T-helper 17 cell (primary cell): ENCODE data around the gene HIVEP3. TPM values are rescaled to one million over a fixed set of nuclear protein-coding genes. Genes with fewer than 3 reads are reported as not detected.

ENCODE experiments used
- ATAC-seq: fragments of 150-1000 bp; cut with Tn5 transposase; 2 replicates; pipeline ENCODE4 v1.10.0; 2021; ENCODE audit warnings: mild to moderate bottlenecking, moderate library complexity
- DNase-seq, 3 donors: peaks; one replicate each; pipeline versions ENCODE4 v3.0.0 to v3.0.0-alpha.2; 2020 to 2021
- H3K9me3 ChIP-seq: one replicate; pipeline ENCODE4 v1.7.0; 2013; ENCODE audit warnings: low read length, mild to moderate bottlenecking; ENCODE audit not compliant: control insufficient read depth, poor library complexity, severe bottlenecking
- H3K27ac Mint-ChIP-seq: one replicate; pipeline ENCODE4 v1.8.0; 2022; ENCODE audit warnings: mild to moderate bottlenecking, moderate library complexity, mixed read lengths
- H3K27me3 Mint-ChIP-seq: one replicate; pipeline ENCODE4 v1.8.0; 2022; ENCODE audit warnings: mixed read lengths
- H3K36me3 Mint-ChIP-seq: one replicate; pipeline ENCODE4 v1.8.0; 2022; ENCODE audit warnings: low read depth, mixed read lengths
- H3K4me1 Mint-ChIP-seq: one replicate; pipeline ENCODE4 v1.8.0; 2022; ENCODE audit warnings: mild to moderate bottlenecking, mixed read lengths
- H3K4me3 Mint-ChIP-seq: one replicate; pipeline ENCODE4 v1.8.0; 2022; ENCODE audit warnings: mild to moderate bottlenecking, moderate library complexity, mixed read lengths
- total RNA-seq, 4 donors: library from RNA in 2 of 4; stranded (reverse) in 2 of 4; gene quantifications; one replicate each; pipeline ENCODE4 v1.2.3 and lab custom pipeline; 2022 to 2026

The HIVEP3 gene
- total RNA-seq, 2 donors from 2014 or later = 11.1 to 13.9 TPM

DNA sequence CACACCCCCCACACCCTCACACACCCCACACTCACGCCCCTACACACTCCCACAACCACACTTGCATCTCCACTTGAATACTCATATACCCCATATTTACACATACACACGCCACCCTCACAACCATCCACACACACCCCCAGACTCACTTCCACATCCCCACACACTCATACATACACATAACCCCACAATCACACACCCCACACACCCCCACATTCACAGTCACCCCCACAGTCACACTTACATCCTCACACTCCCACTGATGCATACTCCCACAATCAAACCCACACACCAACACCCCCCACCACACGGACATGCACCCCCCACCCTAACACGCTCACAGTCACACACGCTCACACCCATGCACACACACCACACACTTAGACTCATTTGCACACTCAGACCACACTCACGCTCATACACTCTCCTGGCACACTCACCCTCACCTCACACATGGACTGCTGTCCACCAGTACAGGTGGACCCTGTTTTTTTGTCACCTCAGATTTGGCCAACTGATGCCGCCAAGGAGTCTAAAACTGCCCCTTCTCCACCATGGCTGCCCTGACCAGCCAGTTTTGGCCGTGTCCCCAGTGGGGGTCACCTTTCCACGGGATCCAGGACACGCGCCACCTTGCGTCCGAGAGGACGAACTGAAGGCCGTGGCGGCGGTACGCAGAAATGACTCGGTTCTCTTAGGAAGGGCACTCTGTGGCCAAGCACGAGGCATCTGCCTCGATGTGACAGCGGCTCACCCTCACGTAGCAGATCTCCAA lies 388.9 kb downstream of the HIVEP3 start:
- Mint-ChIP-seq H3K27ac (no peak overlapping the region), H3K27me3 (no peaks in the 10 kb centered on the region), H3K4me1 (peaks cover 26% of the 10 kb centered on the region), H3K36me3 (peaks cover 7% of the 10 kb centered on the region), H3K4me3 (no peak overlapping the region)
- no peaks in the 10 kb centered on the region for H3K9me3 ChIP-seq
- DNase-seq (peak in 1 of 3 donors; percentile 4), ATAC-seq (no peak)

DNA sequence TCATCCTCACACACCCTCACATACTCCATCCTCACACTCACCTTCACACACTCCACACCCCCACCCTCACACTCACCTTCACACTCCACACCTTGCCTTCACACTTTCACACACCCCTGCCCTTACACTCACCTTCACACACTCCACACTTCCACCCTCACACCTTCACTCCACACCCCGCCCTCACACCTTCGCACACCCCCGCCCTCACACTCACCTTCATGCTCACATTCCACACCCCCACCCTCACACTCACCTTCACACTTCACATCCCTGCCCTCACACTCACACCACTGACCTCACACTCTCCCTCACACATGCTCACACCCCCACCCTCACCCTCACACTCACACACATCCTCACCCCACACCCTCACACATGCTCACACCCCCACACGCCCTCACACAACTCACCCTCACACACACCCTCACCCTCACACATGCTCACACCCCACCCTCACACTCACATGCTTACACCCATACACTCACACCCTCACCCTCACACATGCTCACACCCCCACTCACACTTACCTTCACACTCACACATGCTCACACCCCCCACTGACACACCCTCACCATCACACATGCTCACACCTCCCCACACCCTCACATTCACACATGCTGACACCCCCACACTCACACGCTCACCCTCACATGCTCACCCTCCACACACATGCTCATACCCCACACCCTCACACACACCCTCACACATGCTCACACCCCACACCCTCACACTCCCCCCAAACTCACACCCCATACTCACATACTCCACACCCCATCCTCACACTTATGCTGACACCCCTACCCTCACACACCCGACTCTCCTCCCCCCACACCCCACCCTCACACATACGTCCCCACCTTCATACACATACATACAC lies 389.8 kb downstream of the HIVEP3 start:
- Mint-ChIP-seq H3K27me3 (no peaks in the 10 kb centered on the region), H3K4me3 (no peak overlapping the region), H3K27ac (no peak overlapping the region), H3K36me3 (peaks cover 7% of the 10 kb centered on the region), H3K4me1 (peaks cover 20% of the 10 kb centered on the region)
- DNase-seq (no peak), ATAC-seq (no peak)
- H3K9me3 ChIP-seq = no peaks in the 10 kb centered on the region

DNA sequence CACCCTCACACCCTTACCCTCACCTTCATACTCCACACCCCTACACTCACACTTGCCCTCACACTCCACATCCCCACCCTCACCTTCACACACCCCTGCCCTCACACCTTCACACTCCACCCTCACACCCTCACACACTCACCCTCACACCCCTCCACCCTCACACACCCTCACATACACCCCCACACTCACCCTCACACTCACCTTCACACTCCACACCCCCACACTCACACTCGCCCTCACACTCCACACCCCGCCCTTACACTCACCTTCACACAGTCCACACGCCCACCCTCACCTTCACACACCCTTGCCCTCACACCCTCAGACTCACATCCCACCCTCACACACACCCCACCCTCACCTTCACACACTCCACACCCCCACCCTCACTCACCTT lies 390.6 kb downstream of the HIVEP3 start:
- ATAC-seq (no peak), DNase-seq (no peak)
- no peaks in the 10 kb centered on the region for H3K9me3 ChIP-seq
- peaks cover 9% of the 10 kb centered on the region for H3K36me3 Mint-ChIP-seq
- no peak overlapping the region for H3K27ac Mint-ChIP-seq
- H3K27me3 Mint-ChIP-seq = no peaks in the 10 kb centered on the region
- no peak overlapping the region for H3K4me3 Mint-ChIP-seq
- H3K4me1 Mint-ChIP-seq = peaks cover 21% of the 10 kb centered on the region

DNA sequence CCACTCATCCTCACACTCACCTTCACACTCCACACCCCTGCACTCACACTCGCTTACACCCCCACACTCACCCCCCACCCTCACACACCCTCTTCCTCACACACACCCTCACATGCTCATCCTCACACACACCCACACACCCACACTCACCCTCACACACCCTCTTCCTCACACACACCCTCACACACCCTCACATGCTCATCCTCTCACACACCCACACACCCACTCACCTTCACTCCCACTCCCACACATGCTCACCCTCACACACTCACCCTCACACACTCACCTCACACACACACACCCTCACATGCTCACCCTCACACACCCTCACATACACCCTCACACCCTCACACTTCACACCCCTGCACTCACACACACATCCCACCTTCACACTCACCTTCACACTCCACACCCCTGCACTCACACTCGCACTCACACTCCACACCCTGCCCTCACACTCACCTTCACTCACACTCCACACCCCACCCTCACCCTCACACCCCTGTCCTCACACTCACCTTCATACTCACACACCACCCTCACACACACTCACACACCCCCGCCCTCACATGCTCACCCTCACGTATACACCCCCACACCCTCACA lies 391.7 kb downstream of the HIVEP3 start:
- H3K36me3 Mint-ChIP-seq = peaks cover 8% of the 10 kb centered on the region
- peaks cover 15% of the 10 kb centered on the region for H3K4me1 Mint-ChIP-seq
- no peaks in the 10 kb centered on the region for H3K27me3 Mint-ChIP-seq
- H3K9me3 ChIP-seq = no peaks in the 10 kb centered on the region
- ATAC-seq = no peak
- DNase-seq = no peak
- H3K4me3 Mint-ChIP-seq = no peak overlapping the region
- no peak overlapping the region for H3K27ac Mint-ChIP-seq

DNA sequence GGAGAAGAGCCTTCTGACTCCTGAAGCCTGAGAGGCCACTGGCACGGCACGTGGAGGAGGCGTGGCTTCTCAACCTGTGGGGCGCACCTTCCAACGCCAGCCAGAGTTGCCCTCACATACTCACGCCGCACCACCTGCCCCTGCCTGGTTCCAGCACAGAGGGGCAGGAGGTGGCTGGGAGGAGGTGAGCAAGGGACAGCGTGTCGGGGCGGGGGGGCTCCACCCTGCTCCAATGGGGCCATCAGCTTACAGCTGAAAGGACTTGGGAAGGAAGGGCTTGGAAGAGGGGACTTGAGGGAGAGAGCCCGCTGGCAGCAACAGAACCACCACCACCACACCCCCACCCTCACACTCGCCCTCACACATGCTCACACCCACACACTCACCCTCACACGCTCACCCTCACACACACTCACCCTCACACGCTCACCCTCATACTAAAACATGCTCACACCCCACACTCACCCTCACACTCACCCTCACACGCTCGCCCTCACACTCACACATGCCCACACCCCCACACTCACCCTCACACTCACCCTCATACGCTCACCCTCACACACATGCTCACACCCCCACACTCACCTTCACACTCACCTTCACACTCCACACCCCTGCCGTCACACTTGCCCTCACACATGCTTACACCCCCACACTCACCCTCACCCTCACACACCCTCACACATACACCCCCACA lies 392.7 kb downstream of the HIVEP3 start:
- H3K4me3 Mint-ChIP-seq = no peak overlapping the region
- H3K27me3 Mint-ChIP-seq = no peaks in the 10 kb centered on the region
- peaks cover 11% of the 10 kb centered on the region for H3K4me1 Mint-ChIP-seq
- no peak overlapping the region for H3K27ac Mint-ChIP-seq
- no peak for ATAC-seq
- H3K36me3 Mint-ChIP-seq = peaks cover 4% of the 10 kb centered on the region
- DNase-seq = no peak
- no peaks in the 10 kb centered on the region for H3K9me3 ChIP-seq

DNA sequence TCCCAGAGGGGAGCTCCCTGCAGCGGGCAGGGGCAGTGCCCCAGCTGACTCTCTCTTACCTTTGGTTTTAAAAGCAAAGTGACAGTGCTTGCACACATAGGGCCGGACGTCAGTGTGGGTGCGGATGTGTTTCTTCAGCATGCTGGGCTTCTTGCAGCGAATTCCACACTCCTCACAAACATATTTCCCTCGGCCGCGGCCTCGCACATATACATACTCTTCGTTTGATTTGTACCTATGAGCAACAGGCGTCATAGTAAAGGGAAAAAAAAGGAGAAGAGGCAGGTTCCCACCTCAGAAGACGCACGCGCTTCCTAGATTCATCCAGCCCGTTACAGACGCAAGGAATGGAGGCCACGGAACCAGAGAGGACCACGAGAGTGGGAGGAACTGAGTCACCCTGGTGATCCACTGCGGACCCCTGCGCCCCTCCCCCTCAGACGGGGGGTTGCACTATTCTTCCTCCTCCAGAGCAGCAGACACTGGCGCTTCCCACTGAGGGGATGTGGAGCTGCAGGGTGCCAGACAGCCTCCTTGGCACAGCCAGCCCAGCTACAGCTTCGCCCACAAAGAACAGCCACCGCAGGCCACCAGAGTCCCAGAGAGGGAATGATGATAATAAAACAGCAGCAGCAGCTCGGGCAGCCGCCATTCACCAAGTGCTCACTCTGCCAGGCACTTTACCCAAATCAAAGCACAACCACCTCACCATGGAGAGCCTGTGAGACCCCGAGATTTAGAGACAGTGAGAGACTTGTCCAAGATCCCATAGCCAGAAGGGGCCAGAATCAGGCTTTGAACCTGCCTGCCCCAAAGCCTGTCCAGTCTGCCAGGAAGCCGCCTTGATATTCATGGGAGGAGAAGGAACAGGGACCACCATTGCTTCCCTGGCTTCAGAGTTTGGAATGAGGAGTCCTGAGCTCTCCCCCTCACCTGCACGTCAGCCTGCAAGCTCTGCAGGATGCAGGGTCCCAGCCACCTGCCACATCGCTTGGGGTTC lies 393.7 kb downstream of the HIVEP3 start:
- H3K9me3 ChIP-seq = no peaks in the 10 kb centered on the region
- no peak overlapping the region for H3K4me3 Mint-ChIP-seq
- ATAC-seq (no peak), DNase-seq (no peak)
- no peak overlapping the region for H3K27ac Mint-ChIP-seq
- peaks cover 7% of the 10 kb centered on the region for H3K4me1 Mint-ChIP-seq
- H3K36me3 Mint-ChIP-seq = peaks cover 2% of the 10 kb centered on the region
- H3K27me3 Mint-ChIP-seq = no peaks in the 10 kb centered on the region

DNA sequence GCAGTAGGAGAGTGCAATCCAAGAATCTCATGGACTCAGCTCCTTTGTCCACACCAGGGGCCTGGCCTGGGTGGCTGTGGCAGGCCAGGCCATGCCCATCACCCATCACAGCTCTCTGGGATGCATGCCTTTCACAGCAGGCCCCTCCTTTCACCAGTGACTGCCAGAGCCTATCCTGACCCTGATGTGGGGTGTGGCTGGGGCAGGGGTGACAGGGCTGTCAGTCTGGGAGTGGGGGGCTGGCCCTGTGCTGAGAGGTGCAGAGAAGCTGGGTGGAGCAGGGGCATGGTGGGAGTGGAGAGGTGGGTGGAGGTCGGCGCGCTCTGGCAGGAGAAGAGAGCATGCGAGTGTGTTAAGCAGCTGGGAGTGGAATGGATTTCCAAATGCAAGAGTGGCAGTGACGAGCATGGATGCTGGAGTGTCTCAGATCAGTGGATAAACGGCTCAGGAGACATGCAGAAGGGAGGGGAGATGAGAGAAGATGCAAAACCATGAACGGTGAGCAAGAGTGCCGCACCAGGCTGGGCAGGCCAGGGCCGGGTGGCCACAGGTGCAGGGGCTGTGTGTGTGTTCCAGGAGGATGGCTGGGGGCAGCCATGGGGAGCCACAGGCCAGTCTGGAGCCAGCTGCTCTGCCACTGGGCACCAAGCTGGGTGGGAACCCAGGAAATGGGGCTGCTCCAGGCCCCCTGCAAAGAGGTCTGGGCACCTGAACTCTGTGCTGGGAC lies 394.6 kb downstream of the HIVEP3 start:
- H3K9me3 ChIP-seq = no peaks in the 10 kb centered on the region
- Mint-ChIP-seq H3K27me3 (no peaks in the 10 kb centered on the region), H3K27ac (no peak overlapping the region), H3K36me3 (peaks cover 7% of the 10 kb centered on the region), H3K4me1 (peaks cover 13% of the 10 kb centered on the region), H3K4me3 (no peak overlapping the region)
- DNase-seq (no peak), ATAC-seq (no peak)

DNA sequence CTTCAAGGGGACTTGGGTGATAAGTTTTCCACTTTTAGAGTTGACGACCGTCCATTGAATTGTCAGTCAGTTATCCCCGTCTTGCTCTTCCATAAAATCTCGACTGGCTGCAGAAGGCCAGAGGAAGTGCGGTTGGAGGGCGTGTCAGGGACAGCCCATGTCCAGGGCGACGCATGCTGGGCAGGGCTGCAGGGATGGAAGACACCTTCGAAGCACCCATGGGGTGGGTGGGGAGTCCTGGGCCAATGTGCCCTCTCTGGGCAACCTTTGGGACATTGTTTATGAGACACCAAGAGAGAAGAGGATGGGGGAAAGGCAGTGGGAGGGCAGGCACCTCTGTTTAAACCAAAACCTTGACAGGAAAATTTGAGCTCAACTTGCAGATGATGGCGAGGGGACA lies 395.7 kb downstream of the HIVEP3 start:
- H3K27ac Mint-ChIP-seq = no peak overlapping the region
- H3K4me1 Mint-ChIP-seq = peaks cover 12% of the 10 kb centered on the region
- H3K36me3 Mint-ChIP-seq = peaks cover 7% of the 10 kb centered on the region
- ATAC-seq (no peak), DNase-seq (no peak)
- H3K4me3 Mint-ChIP-seq = no peak overlapping the region
- no peaks in the 10 kb centered on the region for H3K9me3 ChIP-seq
- H3K27me3 Mint-ChIP-seq = no peaks in the 10 kb centered on the region

DNA sequence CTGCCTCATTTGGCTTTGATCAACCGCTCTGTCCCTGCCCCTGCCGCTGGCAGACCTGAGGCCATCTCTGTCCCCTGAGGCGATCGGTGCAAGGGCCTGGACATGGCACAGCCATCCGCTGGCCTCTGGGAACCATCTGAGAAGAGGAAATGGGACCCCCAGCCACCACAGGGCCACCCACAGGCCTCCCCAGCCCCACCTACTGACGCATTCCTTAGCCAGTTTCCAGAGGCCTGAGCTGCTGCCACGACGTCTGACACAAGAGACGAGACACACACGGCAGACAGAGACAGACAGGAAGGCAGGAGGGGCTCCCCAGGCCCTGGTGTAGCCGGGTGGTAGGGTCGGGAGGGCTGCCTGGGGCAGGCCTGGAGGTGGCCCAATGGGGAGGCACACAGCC lies 397.0 kb downstream of the HIVEP3 start:
- H3K9me3 ChIP-seq = no peaks in the 10 kb centered on the region
- H3K27ac Mint-ChIP-seq = no peak overlapping the region
- ATAC-seq = no peak
- DNase-seq = no peak
- H3K4me1 Mint-ChIP-seq = peaks cover 14% of the 10 kb centered on the region
- H3K36me3 Mint-ChIP-seq = peaks cover 7% of the 10 kb centered on the region
- H3K27me3 Mint-ChIP-seq = no peaks in the 10 kb centered on the region
- H3K4me3 Mint-ChIP-seq = no peak overlapping the region

DNA sequence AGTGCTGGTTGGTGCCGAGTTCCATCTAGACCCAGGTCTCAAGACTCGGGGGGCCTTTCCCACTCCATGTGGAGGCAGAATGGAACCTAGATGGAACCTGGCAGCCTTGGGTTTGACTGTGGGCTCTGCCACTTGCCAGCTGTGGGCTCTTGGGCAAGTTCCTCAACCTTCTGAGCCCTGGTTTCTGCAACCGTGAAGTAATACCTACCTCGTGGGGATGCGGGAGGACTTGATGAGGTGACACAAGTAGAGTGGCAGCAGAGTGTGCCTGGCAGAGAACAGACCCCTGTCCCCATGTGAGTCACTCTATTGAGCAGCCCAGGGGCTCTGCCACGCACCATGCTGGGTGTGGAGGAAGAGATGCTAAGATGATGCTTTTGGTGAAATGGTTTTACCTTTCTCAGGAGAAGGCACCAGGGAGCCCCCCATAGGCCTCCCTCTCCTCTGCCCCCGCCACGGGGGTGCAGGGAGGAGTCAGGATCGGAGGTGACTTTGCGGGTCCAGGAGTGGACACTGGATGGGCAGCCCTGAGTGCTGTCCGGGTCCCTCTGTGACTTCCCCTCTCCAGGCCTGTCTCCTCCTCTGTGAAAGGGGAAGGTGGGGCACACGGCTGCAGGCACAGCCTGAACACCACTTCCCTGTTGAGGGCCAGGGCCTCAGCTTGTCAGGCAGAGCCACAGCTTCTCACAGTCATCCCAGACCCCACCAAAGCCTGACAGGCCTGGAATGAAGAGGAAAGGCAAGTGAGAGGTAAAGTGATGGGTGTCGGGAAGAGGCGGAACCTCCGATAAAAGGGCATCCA lies 397.6 kb downstream of the HIVEP3 start:
- H3K36me3 Mint-ChIP-seq = peaks cover 7% of the 10 kb centered on the region
- H3K9me3 ChIP-seq = no peaks in the 10 kb centered on the region
- peaks cover 19% of the 10 kb centered on the region for H3K4me1 Mint-ChIP-seq
- ATAC-seq (peak; percentile 25), DNase-seq (no peak)
- H3K27me3 Mint-ChIP-seq = no peaks in the 10 kb centered on the region
- no peak overlapping the region for H3K4me3 Mint-ChIP-seq
- H3K27ac Mint-ChIP-seq = no peak overlapping the region

DNA sequence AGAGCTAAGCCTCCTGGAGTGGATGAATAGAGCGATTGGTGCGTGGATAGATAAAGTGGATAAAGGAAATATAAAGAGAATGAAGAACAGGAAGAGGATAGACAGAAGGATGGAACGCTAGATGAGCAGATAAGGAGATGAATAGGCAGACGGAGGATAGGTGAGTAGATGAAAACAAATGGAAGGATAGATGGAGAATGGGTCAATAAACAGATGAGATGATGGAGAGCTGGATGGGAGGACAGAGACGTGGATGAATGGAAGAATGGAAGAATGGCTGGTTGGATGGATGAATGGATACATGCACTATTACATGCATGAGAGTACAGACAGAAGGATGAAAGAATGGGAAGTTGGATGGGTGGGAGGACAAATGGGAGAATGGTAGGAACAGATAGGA lies 399.1 kb downstream of the HIVEP3 start:
- no peak overlapping the region for H3K27ac Mint-ChIP-seq
- H3K4me1 Mint-ChIP-seq = peaks cover 19% of the 10 kb centered on the region
- no peaks in the 10 kb centered on the region for H3K9me3 ChIP-seq
- no peak for DNase-seq
- ATAC-seq = no peak
- H3K4me3 Mint-ChIP-seq = no peak overlapping the region
- peaks cover 7% of the 10 kb centered on the region for H3K36me3 Mint-ChIP-seq
- H3K27me3 Mint-ChIP-seq = no peaks in the 10 kb centered on the region
